HCT116 (cell line): ENCODE data around the gene M1AP. TPM values are rescaled to one million over a fixed set of nuclear protein-coding genes. Genes with fewer than 3 reads are reported as not detected.

Experiments
- ATAC-seq: fragments of 200-7000 bp; cut with Tn5 transposase; 2 replicates; pipeline ENCODE4 v1.9.1; 2020; ENCODE audit warnings: mild to moderate bottlenecking, moderate library complexity
- BruUV-seq: library from RNA; stranded (reverse); fragments of 400-500 nt; replicated peaks from 2 replicates; lab custom pipeline; 2021; lab: Mats Ljungman, UMichigan
- CTCF ChIA-PET: fragments of 300-600 bp; sonication (Branson Sonifier 250); formaldehyde crosslinking; loops from one replicate; lab custom pipeline; 2021; ENCODE audit warnings: antibody characterized with exemption; lab: Charles Lee
- POLR2A ChIA-PET: fragments of 300-600, 350-600 bp; sonication (Branson Sonifier 250); formaldehyde crosslinking; loops from one replicate; lab custom pipeline; 2021; ENCODE audit warnings: antibody characterized with exemption; lab: Charles Lee
- RAD21 ChIA-PET, 2 experiments: fragments of 300-600 bp; sonication (Branson Sonifier 250); formaldehyde crosslinking; loops; one replicate each; lab custom pipeline; 2023; ENCODE audit warnings: low total read pairs in 2 of 2; ENCODE audit not compliant: uncharacterized antibody in 2 of 2, unreplicated experiment in 2 of 2, low non-redundant PET in 1 of 2; lab: Charles Lee
- DNase-seq: peaks from one replicate; pipeline ENCODE4 v3.0.0-alpha.2; 2010; ENCODE audit warnings: low read depth, low spot score
- H2AFZ ChIP-seq: fragments of 200-600 bp; shearing (Covaris generic), sonication (generic); 2 replicates; pipeline ENCODE4 v1.6.1; 2017; ENCODE audit warnings: low read depth, mixed run types, mixed read lengths, antibody characterized with exemption, low read length; ENCODE audit not compliant: poor library complexity, severe bottlenecking
- H3K27ac ChIP-seq: 2 replicates; pipeline ENCODE4 v1.5.1; 2012; ENCODE audit warnings: low read depth, low read length
- H3K27me3 ChIP-seq: fragments of 200-600 bp; sonication (generic); 2 replicates; pipeline ENCODE4 v1.6.1; 2016; ENCODE audit warnings: mixed run types, low read length, mixed read lengths; ENCODE audit not compliant: insufficient read depth
- H3K36me3 ChIP-seq, 2 experiments: fragments of 200-500 bp in 1 of 2; fragments of 200-600 bp in 1 of 2; sonication (Bioruptor generic) in 1 of 2; sonication (generic) in 1 of 2; 2 replicates each; pipeline versions ENCODE4 v1.5.1 to v1.6.1; 2014 to 2016; ENCODE audit warnings: low read length in 2 of 2, inconsistent platforms in 1 of 2, mixed read lengths in 1 of 2, mixed run types in 1 of 2; ENCODE audit not compliant: insufficient read depth in 2 of 2, control insufficient read depth in 1 of 2
- H3K4me1 ChIP-seq, 2 experiments: fragments of 200-600 bp in 1 of 2; sonication (generic) in 1 of 2; 2 replicates each; pipeline versions ENCODE4 v1.5.1 to v1.6.1; 2012 to 2017; ENCODE audit warnings: low read length in 2 of 2, inconsistent platforms in 1 of 2, mild to moderate bottlenecking in 1 of 2, mixed read lengths in 1 of 2, mixed run types in 1 of 2, moderate library complexity in 1 of 2; ENCODE audit not compliant: insufficient read depth in 2 of 2, control insufficient read depth in 1 of 2
- H3K4me2 ChIP-seq: fragments of 200-600 bp; sonication (generic); 2 replicates; pipeline ENCODE4 v1.6.1; 2017; ENCODE audit warnings: mixed run types, low read length, mixed read lengths
- H3K4me3 ChIP-seq, 2 experiments: fragments of 200-600 bp in 1 of 2; sonication (generic) in 1 of 2; replicated peaks in 1 of 2; 2 replicates each; pipeline ENCODE4 v1.5.1; 2011 to 2016; ENCODE audit warnings: low read length in 2 of 2, control low read depth in 1 of 2, low read depth in 1 of 2, mild to moderate bottlenecking in 1 of 2, mixed read lengths in 1 of 2, mixed run types in 1 of 2
- H3K79me2 ChIP-seq: fragments of 200-600 bp; sonication (generic); 2 replicates; pipeline ENCODE4 v1.6.1; 2017; ENCODE audit warnings: mild to moderate bottlenecking, mixed run types, low read length, moderate library complexity, mixed read lengths; ENCODE audit not compliant: insufficient read depth
- H3K9ac ChIP-seq: fragments of 200-600 bp; sonication (generic); 2 replicates; pipeline ENCODE4 v1.6.1; 2016; ENCODE audit warnings: low read length, mixed read lengths
- H3K9me2 ChIP-seq: fragments of 200-600 bp; sonication (generic), shearing (Covaris generic); 2 replicates; pipeline ENCODE4 v1.6.1; 2017; ENCODE audit warnings: mixed run types, mild to moderate bottlenecking, moderate library complexity; ENCODE audit not compliant: insufficient read depth
- H3K9me3 ChIP-seq, 2 experiments: fragments of 200-500 bp in 1 of 2; fragments of 200-600 bp in 1 of 2; sonication (Bioruptor generic) in 1 of 2; sonication (generic) in 1 of 2; 2 replicates each; pipeline ENCODE4 v1.6.1; 2014 to 2017; ENCODE audit warnings: low read length in 2 of 2, mixed read lengths in 2 of 2, inconsistent platforms in 1 of 2, low read depth in 1 of 2, mild to moderate bottlenecking in 1 of 2, mixed run types in 1 of 2, moderate library complexity in 1 of 2; ENCODE audit not compliant: control insufficient read depth in 1 of 2, insufficient read depth in 1 of 2
- H4K20me1 ChIP-seq: fragments of 200-600 bp; sonication (generic), shearing (Covaris generic); 2 replicates; pipeline ENCODE4 v1.6.1; 2017; ENCODE audit warnings: mixed run types, mild to moderate bottlenecking, moderate library complexity; ENCODE audit not compliant: insufficient read depth
- CBX3 ChIP-seq: IDR thresholded peaks from 2 replicates; pipeline ENCODE4 v1.6.1; 2012; ENCODE audit warnings: low read depth
- CTCF ChIP-seq, 3 experiments: fragments of 200-600 bp in 1 of 3; sonication (generic) in 1 of 3; IDR thresholded peaks in 2 of 3; conservative IDR thresholded peaks in 1 of 3; 2 replicates each; pipeline ENCODE4 v1.5.1; 2012 to 2017; ENCODE audit warnings: low read depth in 2 of 3, low read length in 2 of 3, antibody characterized with exemption in 1 of 3, borderline replicate concordance in 1 of 3, control low read depth in 1 of 3, mild to moderate bottlenecking in 1 of 3, mixed read lengths in 1 of 3, mixed run types in 1 of 3, moderate library complexity in 1 of 3; ENCODE audit not compliant: insufficient read depth in 1 of 3
- ELF1 ChIP-seq: IDR thresholded peaks from 2 replicates; pipeline ENCODE4 v1.6.1; 2012; ENCODE audit warnings: low read depth, borderline replicate concordance
- EZH2 ChIP-seq: fragments of 200-600 bp; sonication (generic); IDR thresholded peaks from 2 replicates; pipeline ENCODE4 v1.6.1; 2017; ENCODE audit warnings: antibody characterized with exemption, mixed run types
- FOSL1 ChIP-seq: IDR thresholded peaks from 2 replicates; pipeline ENCODE4 v1.6.1; 2012; ENCODE audit warnings: low read depth
- JUND ChIP-seq: IDR thresholded peaks from 2 replicates; pipeline ENCODE4 v1.6.1; 2012
- POLR2AphosphoS5 ChIP-seq: IDR thresholded peaks from 2 replicates; pipeline ENCODE4 v1.6.1; 2011; ENCODE audit warnings: mild to moderate bottlenecking, low read depth, low read length, moderate library complexity
- RAD21 ChIP-seq: IDR thresholded peaks from 2 replicates; pipeline ENCODE4 v1.6.1; 2012; ENCODE audit warnings: low read depth, mild to moderate bottlenecking
- REST ChIP-seq: IDR thresholded peaks from 2 replicates; pipeline ENCODE4 v1.6.1; 2012; ENCODE audit warnings: low read depth
- SIN3A ChIP-seq: IDR thresholded peaks from 2 replicates; pipeline ENCODE4 v1.6.1; 2012; ENCODE audit warnings: low read depth
- TCF7L2 ChIP-seq: IDR thresholded peaks from 2 replicates; pipeline ENCODE4 v1.7.0; 2011; ENCODE audit warnings: borderline replicate concordance, inconsistent platforms; ENCODE audit not compliant: insufficient read depth, insufficient read length; ENCODE audit errors: extremely low read depth
- intact Hi-C: fragments of 100-400 bp; cut with micrococcal nuclease; formaldehyde crosslinking; loops from 2 replicates; pipeline ENCODE4 v1.10.0; 2022
- total RNA-seq: library from RNA; stranded (reverse); gene quantifications from one replicate; pipeline ENCODE4 v1.2.1, GENCODE V29; 2021; ENCODE audit not compliant: unreplicated experiment

The M1AP gene
- total RNA-seq, 1 experiment from 2014 or later: 28.2 TPM

- Histone ChIP-seq H3K4me2 (no peak overlapping the region), H2AFZ (no peak overlapping the region), H3K36me3 (0 out of 4 replicates have a peak, but pooled peaks cover 0 to 2% of the 10 kb centered on the region in 2 experiments), H3K27me3 (no peaks in the 10 kb centered on the region), H3K79me2 (no peaks in the 10 kb centered on the region), H3K9ac (no peak overlapping the region), H3K4me1 (peaks cover 0 to 18% of the 10 kb centered on the region in 2 experiments; a peak in 3 of 4 replicates), H4K20me1 (no peaks in the 10 kb centered on the region), H3K9me3 (no peaks in the 10 kb centered on the region), H3K4me3 (no peak overlapping the region), H3K9me2 (no peaks in the 10 kb centered on the region), H3K27ac (no peak overlapping the region)
- no peak for DNase-seq
- no TSS peak for BruUV-seq
- intact Hi-C loops: no loop called here
- ChIA-PET CTCF (no interaction called here), RAD21 (no interaction called here), POLR2A (no interaction called here)
- TF ChIP-seq CTCF (IDR thresholded peaks at IDR 0.05 in 2 of 3, conservative IDR thresholded peaks at IDR 0.05 in 1 of 3; ENCODE audit: borderline replicate concordance in 1 of 3, insufficient read depth in 1 of 3, low read depth in 2 of 3, low read length in 2 of 3) (no peak), ELF1 (no peak), JUND (no peak), POLR2AphosphoS5 (no peak), TCF7L2 (no peak), SIN3A (no peak), CBX3 (no peak), REST (no peak), RAD21 (no peak), EZH2 (no peak), FOSL1 (no peak)
- no peak for ATAC-seq
Measured at GRCh38 chr2:74658516-74658915, 10.4 kb upstream of the M1AP start.
